SK-N-MC (cell line): ENCODE data around the gene LRRC74B.

Experiments used
- EZH2 ChIP-seq: fragments of 200-600 bp; sonication (generic); IDR thresholded peaks from one replicate; pipeline ENCODE4 v1.6.1; 2017; ENCODE audit warnings: antibody characterized with exemption
- POLR2AphosphoS5 ChIP-seq: IDR thresholded peaks from 2 replicates; pipeline ENCODE4 v1.6.1; 2012; ENCODE audit warnings: mild to moderate bottlenecking, low read depth, low read length, borderline replicate concordance

GRCh38 chr22:21087119-21087518, 41.4 kb downstream of the LRRC74B start:
- TF ChIP-seq POLR2AphosphoS5 (no peak), EZH2 (no peak)
